B cell (primary cell): ENCODE results near the gene SDK1.

Experiments
- CTCF ChIP-seq: fragments of 200-600 bp; IDR thresholded peaks from one replicate; pipeline ENCODE4 v1.8.0; 2022; ENCODE audit warnings: antibody characterized with exemption, mild to moderate bottlenecking
- EZH2 ChIP-seq: IDR thresholded peaks from 2 replicates; pipeline ENCODE4 v1.6.1; 2012; ENCODE audit warnings: borderline replicate concordance, low read depth, mild to moderate bottlenecking, moderate library complexity, low read length; ENCODE audit not compliant: insufficient read depth, poor library complexity, severe bottlenecking

- TF ChIP-seq CTCF (no peak), EZH2 (no peak)
Measured at GRCh38 chr7:4269746-4270145, 968.7 kb downstream of the SDK1 start.
